MCF 10A (cell line): ENCODE results near the gene NTN4. TPM values are rescaled to one million over a fixed set of nuclear protein-coding genes. Genes with fewer than 3 reads are reported as not detected.

Experiments used
- BruUV-seq: library from RNA; stranded (reverse); fragments of 400-500 nt; replicated peaks from 2 replicates; lab custom pipeline; 2021; lab: Mats Ljungman, UMichigan
- CTCF ChIA-PET: fragments of 300-600 bp; sonication (Branson Sonifier 250); formaldehyde crosslinking; extraction: SDS; loops from one replicate; lab custom pipeline; 2021; ENCODE audit warnings: antibody characterized with exemption, inconsistent platforms; lab: Yijun Ruan, JAX
- POLR2A ChIA-PET: fragments of 300-600, 350-650 bp; sonication (Branson Sonifier 250); formaldehyde crosslinking; extraction: SDS; loops from one replicate; lab custom pipeline; 2020; ENCODE audit warnings: antibody characterized with exemption, inconsistent platforms; lab: Yijun Ruan, JAX
- DNase-seq: peaks from one replicate; pipeline ENCODE4 v3.0.0-alpha.2; 2018; ENCODE audit not compliant: unreplicated experiment
- H3K27ac Mint-ChIP-seq: one replicate; pipeline ENCODE4 v1.8.0; 2022; ENCODE audit warnings: mild to moderate bottlenecking, low read depth, mixed read lengths; ENCODE audit not compliant: unreplicated experiment
- H3K27me3 Mint-ChIP-seq: one replicate; pipeline ENCODE4 v1.8.0; 2022; ENCODE audit warnings: mixed read lengths; ENCODE audit not compliant: insufficient read depth, unreplicated experiment
- H3K36me3 Mint-ChIP-seq: one replicate; pipeline ENCODE4 v1.8.0; 2022; ENCODE audit warnings: mild to moderate bottlenecking, moderate library complexity, mixed read lengths; ENCODE audit not compliant: insufficient read depth, unreplicated experiment
- H3K4me1 Mint-ChIP-seq: one replicate; pipeline ENCODE4 v1.8.0; 2022; ENCODE audit warnings: mixed read lengths; ENCODE audit not compliant: insufficient read depth, unreplicated experiment
- H3K4me3 Mint-ChIP-seq: one replicate; pipeline ENCODE4 v1.8.0; 2022; ENCODE audit warnings: mild to moderate bottlenecking, moderate library complexity, mixed read lengths; ENCODE audit not compliant: unreplicated experiment
- H3K9me3 Mint-ChIP-seq: one replicate; pipeline ENCODE4 v1.8.0; 2022; ENCODE audit warnings: mixed read lengths; ENCODE audit not compliant: unreplicated experiment
- CTCF ChIP-seq: fragments of 200-600 bp; IDR thresholded peaks from one replicate; pipeline ENCODE4 v1.8.0; 2022; ENCODE audit warnings: antibody characterized with exemption, mild to moderate bottlenecking; ENCODE audit not compliant: unreplicated experiment
- intact Hi-C: fragments of 100-400 bp; cut with micrococcal nuclease; formaldehyde crosslinking; loops from 2 replicates; pipeline ENCODE4 v1.14.1; 2022
- total RNA-seq: library from RNA; stranded (reverse); gene quantifications from 2 replicates; pipeline ENCODE4 v1.2.3, GENCODE V29; 2022

NTN4 gene
- total RNA-seq, 1 experiment from 2014 or later = 53.0 TPM

DNA sequence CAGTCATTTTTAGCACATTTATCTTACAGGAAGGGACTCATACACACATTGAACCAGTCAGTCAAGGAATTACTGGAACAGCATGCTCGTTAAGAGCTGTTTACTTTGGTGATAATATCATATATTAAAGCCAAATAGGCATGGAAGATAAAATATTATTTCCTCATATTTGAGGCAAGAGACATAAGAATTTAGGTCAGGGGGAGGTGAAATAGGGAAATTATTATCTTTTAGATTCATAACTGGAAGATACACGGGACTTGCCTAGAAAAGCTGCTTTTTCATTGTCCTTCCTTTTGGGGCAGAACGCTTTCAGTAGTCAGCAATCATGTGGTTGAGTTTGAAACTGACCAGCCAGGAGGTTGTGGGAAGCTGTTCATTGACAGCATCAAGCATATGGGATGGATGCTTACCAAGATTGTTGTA is 72.5 kb downstream of the NTN4 start:
- Mint-ChIP-seq H3K27me3 (no peaks in the 10 kb centered on the region), H3K4me1 (peaks cover 7% of the 10 kb centered on the region), H3K4me3 (no peak overlapping the region), H3K36me3 (peaks cover 4% of the 10 kb centered on the region), H3K27ac (no peak overlapping the region), H3K9me3 (no peaks in the 10 kb centered on the region)
- intact Hi-C loops = no loop called here
- CTCF ChIA-PET = no interaction called here
- no TSS peak for BruUV-seq
- TF ChIP-seq CTCF = no peak
- POLR2A ChIA-PET = interaction anchor here (0.9 to 1.6 kb wide), 3 partner anchors 8 to 36 kb away, joined by 3 to 6 read pairs (median 4); no protein-coding TSS in a partner anchor
- DNase-seq = no peak

- no peak for TF ChIP-seq CTCF
- DNase-seq = no peak
- BruUV-seq = no TSS peak
- H3K9me3 Mint-ChIP-seq = no peaks in the 10 kb centered on the region
- POLR2A ChIA-PET = interaction anchor here (0.9 to 1.6 kb wide), 3 partner anchors 8 to 36 kb away, joined by 3 to 6 read pairs (median 4); no protein-coding TSS in a partner anchor
- intact Hi-C loops = no loop called here
- no peak overlapping the region for H3K27ac Mint-ChIP-seq
- H3K27me3 Mint-ChIP-seq = no peaks in the 10 kb centered on the region
- peaks cover 7% of the 10 kb centered on the region for H3K4me1 Mint-ChIP-seq
- H3K36me3 Mint-ChIP-seq = peaks cover 4% of the 10 kb centered on the region
- CTCF ChIA-PET = interaction anchor here (1.6 kb wide), 1 partner anchor 136 kb away, joined by 4 read pairs; no protein-coding TSS in a partner anchor
- no peak overlapping the region for H3K4me3 Mint-ChIP-seq
Measured at GRCh38 chr12:95717316-95717928, 73.1 kb downstream of the NTN4 start.

DNA sequence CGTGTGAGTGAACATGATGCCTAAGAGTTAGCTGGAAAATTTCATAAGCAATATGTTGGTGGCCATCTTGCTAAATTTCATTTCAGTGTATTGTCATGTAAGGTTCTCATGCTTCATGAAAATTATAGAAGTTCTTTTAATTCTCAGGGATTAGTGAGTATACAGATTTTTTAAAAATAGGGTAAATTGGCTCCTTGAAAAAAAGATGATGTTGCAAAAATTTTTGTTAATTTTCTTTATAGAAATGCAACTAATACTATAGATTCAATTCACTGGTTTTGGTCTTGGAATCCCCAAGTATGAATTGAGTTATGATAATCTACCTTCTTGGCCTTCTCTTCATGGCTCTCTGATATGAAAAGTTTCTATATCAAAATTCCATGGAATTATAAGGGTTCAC is 75.4 kb downstream of the NTN4 start:
- Mint-ChIP-seq H3K27ac (no peak overlapping the region), H3K36me3 (no peaks in the 10 kb centered on the region), H3K9me3 (no peaks in the 10 kb centered on the region), H3K4me1 (no peaks in the 10 kb centered on the region), H3K27me3 (no peaks in the 10 kb centered on the region), H3K4me3 (no peak overlapping the region)
- ChIA-PET CTCF (interaction anchor here (1.0 kb wide), 1 partner anchor 111 kb away, joined by 3 read pairs; no protein-coding TSS in a partner anchor), POLR2A (interaction anchor here (0.6 to 0.7 kb wide), 2 partner anchors 15 to 53 kb away, joined by 3 read pairs; no protein-coding TSS in a partner anchor)
- intact Hi-C loops = no loop called here
- no peak for DNase-seq
- no TSS peak for BruUV-seq
- TF ChIP-seq CTCF = no peak

- BruUV-seq = no TSS peak
Measured at GRCh38 chr12:95712269-95712668, 78.3 kb downstream of the NTN4 start.

More at GRCh38 chr12:95712269-95712668, 78.3 kb downstream of the NTN4 start:
- ChIA-PET POLR2A (no interaction called here), CTCF (interaction anchor here (0.6 to 1.3 kb wide), 2 partner anchors 129 to 868 kb away, joined by 3 read pairs; no protein-coding TSS in a partner anchor)
- Mint-ChIP-seq H3K27ac (no peak overlapping the region), H3K4me1 (no peaks in the 10 kb centered on the region), H3K27me3 (no peaks in the 10 kb centered on the region), H3K9me3 (no peaks in the 10 kb centered on the region), H3K36me3 (no peaks in the 10 kb centered on the region), H3K4me3 (no peak overlapping the region)
- DNase-seq = no peak
- no peak for TF ChIP-seq CTCF
- intact Hi-C loops = no loop called here
